SK-N-SH treated with all-trans-retinoic acid at 6 μM for 48 hours (cell line): ENCODE measurements around the gene LRRC8E.

Source experiments
- ATAC-seq: fragments of 200-7000 bp; cut with Tn5 transposase; 3 replicates; pipeline ENCODE4 v1.9.1; 2020; ENCODE audit warnings: mild to moderate bottlenecking, moderate library complexity
- ARNTL ChIP-seq: fragments of 450-650 bp; formaldehyde crosslinking; IDR thresholded peaks from 2 replicates; pipeline ENCODE4 v1.5.0; 2020; ENCODE audit warnings: low read depth, mild to moderate bottlenecking, moderate library complexity, borderline replicate concordance
- BACH2 ChIP-seq: fragments of 250-450 bp; sonication (Bioruptor Pico); IDR thresholded peaks from 2 replicates; pipeline ENCODE4 v1.9.0; 2021; ENCODE audit warnings: mild to moderate bottlenecking, borderline replicate concordance
- CSDC2 ChIP-seq: fragments of 250-450 bp; sonication (Bioruptor Pico); IDR thresholded peaks from 2 replicates; pipeline ENCODE4 v1.5.0; 2020; ENCODE audit warnings: mild to moderate bottlenecking, moderate library complexity
- ESRRG ChIP-seq: fragments of 250-450 bp; sonication (Bioruptor Pico); IDR thresholded peaks from 2 replicates; pipeline ENCODE4 v1.6.1; 2021; ENCODE audit warnings: mild to moderate bottlenecking
- GLIS3 ChIP-seq: fragments of 250-450 bp; sonication (Bioruptor Pico); IDR thresholded peaks from 2 replicates; pipeline ENCODE4 v1.5.0; 2020; ENCODE audit warnings: mild to moderate bottlenecking, moderate library complexity
- OSR1 ChIP-seq: fragments of 250-450 bp; sonication (Bioruptor Pico); IDR thresholded peaks from 2 replicates; pipeline ENCODE4 v1.8.0; 2022; ENCODE audit warnings: moderate library complexity, mild to moderate bottlenecking, inconsistent platforms
- PPARA ChIP-seq: fragments of 250-450 bp; sonication (Bioruptor Pico); IDR thresholded peaks from 2 replicates; pipeline ENCODE4 v1.5.0; 2020; ENCODE audit warnings: mild to moderate bottlenecking, borderline replicate concordance
- RARB ChIP-seq: fragments of 250-450 bp; sonication (Bioruptor Pico); IDR thresholded peaks from 2 replicates; pipeline ENCODE4 v1.8.0; 2021; ENCODE audit warnings: mild to moderate bottlenecking, moderate library complexity
- SNAI2 ChIP-seq: fragments of 250-450 bp; sonication (Bioruptor Pico); IDR thresholded peaks from 2 replicates; pipeline ENCODE4 v1.5.0; 2020; ENCODE audit warnings: mild to moderate bottlenecking, moderate library complexity
- TCF4 ChIP-seq: fragments of 250-450 bp; sonication (Bioruptor Pico); IDR thresholded peaks from 2 replicates; pipeline ENCODE4 v1.8.0; 2021; ENCODE audit warnings: mild to moderate bottlenecking, moderate library complexity, borderline replicate concordance
- TOX ChIP-seq: fragments of 250-450 bp; sonication (Bioruptor Pico); IDR thresholded peaks from 2 replicates; pipeline ENCODE4 v1.8.0; 2021; ENCODE audit warnings: mild to moderate bottlenecking, moderate library complexity, borderline replicate concordance
- TSHZ2 ChIP-seq: fragments of 250-450 bp; sonication (Bioruptor Pico); IDR thresholded peaks from 2 replicates; pipeline ENCODE4 v1.5.0; 2020; ENCODE audit warnings: mild to moderate bottlenecking, moderate library complexity
- ZC3H10 ChIP-seq: fragments of 250-450 bp; sonication (Bioruptor Pico); IDR thresholded peaks from 2 replicates; pipeline ENCODE4 v1.5.1; 2021; ENCODE audit warnings: mild to moderate bottlenecking, moderate library complexity
- ZFP3 ChIP-seq: fragments of 250-450 bp; sonication (Bioruptor Pico); IDR thresholded peaks from 2 replicates; pipeline ENCODE4 v1.5.0; 2020; ENCODE audit warnings: mild to moderate bottlenecking, moderate library complexity
- ZFP30 ChIP-seq: fragments of 450-650 bp; formaldehyde crosslinking; IDR thresholded peaks from 2 replicates; pipeline ENCODE4 v1.5.0; 2022; ENCODE audit warnings: mild to moderate bottlenecking, moderate library complexity
- ZNF565 ChIP-seq: fragments of 450-650 bp; formaldehyde crosslinking; conservative IDR thresholded peaks from 2 replicates; pipeline ENCODE4 v1.5.0; 2020; ENCODE audit warnings: low read depth, mild to moderate bottlenecking, moderate library complexity
- ZNF8 ChIP-seq: fragments of 450-650 bp; formaldehyde crosslinking; IDR thresholded peaks from 2 replicates; pipeline ENCODE4 v1.5.0; 2020; ENCODE audit warnings: mild to moderate bottlenecking, moderate library complexity
- TF ChIP-seq, protein P1 (sequence below): fragments of 250-450 bp; sonication (Bioruptor Pico); IDR thresholded peaks from 2 replicates; pipeline ENCODE4 v1.5.1; 2020; ENCODE audit warnings: low read depth, mild to moderate bottlenecking, moderate library complexity
- TF ChIP-seq, protein P2 (sequence below): fragments of 250-450 bp; sonication (Bioruptor Pico); IDR thresholded peaks from 2 replicates; pipeline ENCODE4 v1.8.0; 2020; ENCODE audit warnings: mild to moderate bottlenecking, moderate library complexity, borderline replicate concordance
- TF ChIP-seq, protein P3 (sequence below): fragments of 250-450 bp; sonication (Bioruptor Pico); IDR thresholded peaks from 2 replicates; pipeline ENCODE4 v1.5.1; 2021; ENCODE audit warnings: mild to moderate bottlenecking, moderate library complexity

The LRRC8E gene

DNA sequence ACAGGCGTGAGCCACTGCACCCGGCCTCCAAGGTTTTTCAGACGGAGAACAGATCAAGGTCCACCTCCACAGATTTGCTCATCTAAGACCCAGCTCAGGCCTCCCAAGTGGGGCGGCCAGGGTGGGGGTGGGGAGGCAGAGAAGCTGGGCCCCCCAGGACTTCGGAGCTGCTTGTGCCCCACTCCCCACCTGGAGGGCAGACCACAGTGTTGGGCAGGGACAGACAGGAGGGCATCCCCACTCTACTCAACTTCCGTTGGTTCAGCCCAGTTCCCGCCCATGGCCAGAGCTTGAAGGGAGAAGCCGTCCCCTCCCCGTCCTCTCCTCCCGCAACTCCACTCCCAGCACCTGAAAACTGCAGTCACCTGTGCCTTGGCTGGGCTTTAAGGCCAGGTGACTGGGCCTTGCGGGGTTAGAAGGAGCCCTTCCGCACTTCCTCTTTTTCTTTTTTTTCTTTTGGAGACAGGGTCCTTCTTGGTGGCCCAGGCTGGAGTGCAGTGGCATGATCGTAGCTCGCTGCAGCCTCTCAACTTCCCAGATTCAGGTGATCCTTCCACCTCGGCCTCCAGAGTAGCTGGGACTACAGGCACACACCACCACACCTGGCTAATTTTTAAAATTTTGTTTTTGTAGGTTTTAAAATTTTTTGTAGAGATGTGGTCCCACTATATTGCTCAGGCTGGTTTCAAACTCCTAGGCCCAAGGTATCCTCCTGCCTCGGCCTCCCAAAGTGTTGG lies 734 bp upstream of the LRRC8E start:
- no peak for ATAC-seq
- TF ChIP-seq TSHZ2 = no peak
- TF ChIP-seq, protein P1, sequence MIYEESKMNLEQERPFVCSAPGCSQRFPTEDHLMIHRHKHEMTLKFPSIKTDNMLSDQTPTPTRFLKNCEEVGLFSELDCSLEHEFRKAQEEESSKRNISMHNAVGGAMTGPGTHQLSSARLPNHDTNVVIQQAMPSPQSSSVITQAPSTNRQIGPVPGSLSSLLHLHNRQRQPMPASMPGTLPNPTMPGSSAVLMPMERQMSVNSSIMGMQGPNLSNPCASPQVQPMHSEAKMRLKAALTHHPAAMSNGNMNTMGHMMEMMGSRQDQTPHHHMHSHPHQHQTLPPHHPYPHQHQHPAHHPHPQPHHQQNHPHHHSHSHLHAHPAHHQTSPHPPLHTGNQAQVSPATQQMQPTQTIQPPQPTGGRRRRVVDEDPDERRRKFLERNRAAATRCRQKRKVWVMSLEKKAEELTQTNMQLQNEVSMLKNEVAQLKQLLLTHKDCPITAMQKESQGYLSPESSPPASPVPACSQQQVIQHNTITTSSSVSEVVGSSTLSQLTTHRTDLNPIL (CRISPR knock-in tag) = no peak
- TF ChIP-seq BACH2 = no peak
- TF ChIP-seq, protein P2, sequence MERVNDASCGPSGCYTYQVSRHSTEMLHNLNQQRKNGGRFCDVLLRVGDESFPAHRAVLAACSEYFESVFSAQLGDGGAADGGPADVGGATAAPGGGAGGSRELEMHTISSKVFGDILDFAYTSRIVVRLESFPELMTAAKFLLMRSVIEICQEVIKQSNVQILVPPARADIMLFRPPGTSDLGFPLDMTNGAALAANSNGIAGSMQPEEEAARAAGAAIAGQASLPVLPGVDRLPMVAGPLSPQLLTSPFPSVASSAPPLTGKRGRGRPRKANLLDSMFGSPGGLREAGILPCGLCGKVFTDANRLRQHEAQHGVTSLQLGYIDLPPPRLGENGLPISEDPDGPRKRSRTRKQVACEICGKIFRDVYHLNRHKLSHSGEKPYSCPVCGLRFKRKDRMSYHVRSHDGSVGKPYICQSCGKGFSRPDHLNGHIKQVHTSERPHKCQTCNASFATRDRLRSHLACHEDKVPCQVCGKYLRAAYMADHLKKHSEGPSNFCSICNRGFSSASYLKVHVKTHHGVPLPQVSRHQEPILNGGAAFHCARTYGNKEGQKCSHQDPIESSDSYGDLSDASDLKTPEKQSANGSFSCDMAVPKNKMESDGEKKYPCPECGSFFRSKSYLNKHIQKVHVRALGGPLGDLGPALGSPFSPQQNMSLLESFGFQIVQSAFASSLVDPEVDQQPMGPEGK = no peak
- TF ChIP-seq ESRRG = no peak
- TF ChIP-seq SNAI2 (CRISPR knock-in tag) = no peak
- TF ChIP-seq CSDC2 (CRISPR knock-in tag) = no peak
- TF ChIP-seq ZFP3 = no peak
- TF ChIP-seq, all 23 proteins: peak for 0

GRCh38 chr19:7888826-7889217 lies 512 bp downstream of the LRRC8E start:
- TF ChIP-seq ZC3H10 (CRISPR knock-in tag) (no peak), ZNF8 (no peak), GLIS3 (CRISPR knock-in tag) (no peak), ZNF565 (CRISPR knock-in tag) (no peak), TCF4 (CRISPR knock-in tag) (no peak), ZFP3 (no peak)
- TF ChIP-seq, protein P2 = no peak
- TF ChIP-seq, all 23 proteins: peak for 0
- no peak for ATAC-seq

GRCh38 chr19:7893362-7894101 lies 5.2 kb downstream of the LRRC8E start:
- peak; percentile 48; the same call in 2 of the 3 replicates for ATAC-seq

GRCh38 chr19:7894612-7895309 lies 6.5 kb downstream of the LRRC8E start:
- no peak for ATAC-seq
- TF ChIP-seq ZFP30 (CRISPR knock-in tag) (no peak), GLIS3 (CRISPR knock-in tag) (no peak), ZNF8 (no peak), RARB (no peak), ZNF565 (CRISPR knock-in tag) (no peak), ZFP3 (no peak), ESRRG (no peak), PPARA (no peak), TOX (CRISPR knock-in tag) (no peak), ZC3H10 (CRISPR knock-in tag) (no peak), ARNTL (CRISPR knock-in tag) (no peak), OSR1 (no peak)
- TF ChIP-seq, protein P2 = no peak
- TF ChIP-seq, protein P3, sequence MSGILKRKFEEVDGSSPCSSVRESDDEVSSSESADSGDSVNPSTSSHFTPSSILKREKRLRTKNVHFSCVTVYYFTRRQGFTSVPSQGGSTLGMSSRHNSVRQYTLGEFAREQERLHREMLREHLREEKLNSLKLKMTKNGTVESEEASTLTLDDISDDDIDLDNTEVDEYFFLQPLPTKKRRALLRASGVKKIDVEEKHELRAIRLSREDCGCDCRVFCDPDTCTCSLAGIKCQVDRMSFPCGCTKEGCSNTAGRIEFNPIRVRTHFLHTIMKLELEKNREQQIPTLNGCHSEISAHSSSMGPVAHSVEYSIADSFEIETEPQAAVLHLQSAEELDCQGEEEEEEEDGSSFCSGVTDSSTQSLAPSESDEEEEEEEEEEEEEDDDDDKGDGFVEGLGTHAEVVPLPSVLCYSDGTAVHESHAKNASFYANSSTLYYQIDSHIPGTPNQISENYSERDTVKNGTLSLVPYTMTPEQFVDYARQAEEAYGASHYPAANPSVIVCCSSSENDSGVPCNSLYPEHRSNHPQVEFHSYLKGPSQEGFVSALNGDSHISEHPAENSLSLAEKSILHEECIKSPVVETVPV (CRISPR knock-in tag) = no peak
- TF ChIP-seq, protein P1 (CRISPR knock-in tag) = no peak
